Skeletal muscle tissue (tissue), 4 donors: ENCODE data around the gene TXNIP. TPM values are rescaled to one million over a fixed set of nuclear protein-coding genes. Genes with fewer than 3 reads are reported as not detected.

Experiments
- H3K27ac ChIP-seq: one replicate; pipeline ENCODE4 v1.7.0; 2013; ENCODE audit warnings: mild to moderate bottlenecking, low read depth, low read length, inconsistent platforms
- H3K27me3 ChIP-seq, 3 donors: one replicate each; pipeline ENCODE4 v1.7.0; 2013; ENCODE audit warnings: low read length in 3 of 3; ENCODE audit not compliant: control insufficient read depth in 3 of 3, insufficient read depth in 3 of 3
- H3K36me3 ChIP-seq, 3 donors: one replicate each; pipeline ENCODE4 v1.7.0; 2013; ENCODE audit warnings: low read length in 3 of 3; ENCODE audit not compliant: control insufficient read depth in 3 of 3, insufficient read depth in 3 of 3
- H3K4me1 ChIP-seq, 3 donors: one replicate each; pipeline ENCODE4 v1.7.0; 2013; ENCODE audit warnings: low read length in 3 of 3, mild to moderate bottlenecking in 3 of 3; ENCODE audit not compliant: control insufficient read depth in 3 of 3, insufficient read depth in 3 of 3
- H3K4me3 ChIP-seq, 3 donors: one replicate each; pipeline ENCODE4 v1.7.0; 2013; ENCODE audit warnings: low read length in 3 of 3
- H3K9ac ChIP-seq, 3 donors: one replicate each; pipeline ENCODE4 v1.7.0; 2013; ENCODE audit warnings: low read length in 3 of 3, mild to moderate bottlenecking in 3 of 3, moderate library complexity in 2 of 3, low read depth in 1 of 3
- H3K9me3 ChIP-seq, 3 donors: one replicate each; pipeline ENCODE4 v1.7.0; 2013; ENCODE audit warnings: low read length in 3 of 3; ENCODE audit not compliant: control insufficient read depth in 3 of 3
- total RNA-seq: library from RNA; depleted of rRNA; stranded (reverse); fragments of >200 nt; gene quantifications from one replicate; pipeline ENCODE4 v1.2.3, GENCODE V29; 2014
- donor health status: Osteomylitis.

The TXNIP gene
- total RNA-seq, 1 donor from 2014 or later: 536 TPM

- peaks cover 1 to 8% (median 3%) of the 10 kb centered on the region in 3 donors for H3K36me3 ChIP-seq
- H3K4me3 ChIP-seq: no peak overlapping the region
- no peak overlapping the region for H3K9ac ChIP-seq
- no peaks in the 10 kb centered on the region for H3K9me3 ChIP-seq
- no peaks in the 10 kb centered on the region for H3K27me3 ChIP-seq
- no peak overlapping the region for H3K27ac ChIP-seq
- H3K4me1 ChIP-seq: peaks cover 3 to 16% (median 5%) of the 10 kb centered on the region in 3 donors
Observed at GRCh38 chr1:146012703-146013558, 16.6 kb upstream of the TXNIP start.

- Histone ChIP-seq H3K36me3 (no peaks in the 10 kb centered on the region), H3K9ac (no peak overlapping the region), H3K27ac (no peak overlapping the region), H3K4me3 (no peak overlapping the region), H3K9me3 (no peaks in the 10 kb centered on the region), H3K4me1 (peaks cover 7 to 10% (median 8%) of the 10 kb centered on the region in 3 donors), H3K27me3 (no peaks in the 10 kb centered on the region)
Observed at GRCh38 chr1:146010126-146010738, 13.9 kb upstream of the TXNIP start.

- Histone ChIP-seq H3K9ac (peak overlapping the region in 1 of 3 donors; percentile 60), H3K27me3 (no peaks in the 10 kb centered on the region), H3K4me1 (peaks cover 4 to 10% (median 6%) of the 10 kb centered on the region in 3 donors), H3K4me3 (no peak overlapping the region), H3K27ac (peak overlapping the region; percentile 51), H3K9me3 (no peaks in the 10 kb centered on the region), H3K36me3 (no peaks in the 10 kb centered on the region)
Observed at GRCh38 chr1:146007489-146008133, 11.2 kb upstream of the TXNIP start.

GRCh38 chr1:146001709-146002108 lies 5.3 kb upstream of the TXNIP start:
- H3K4me1 ChIP-seq: peaks cover 20 to 32% (median 32%) of the 10 kb centered on the region in 3 donors
- no peak overlapping the region for H3K27ac ChIP-seq

GRCh38 chr1:145999321-146000024 lies 3.1 kb upstream of the TXNIP start:
- Histone ChIP-seq H3K9me3 (no peaks in the 10 kb centered on the region), H3K36me3 (peaks cover 17 to 19% (median 18%) of the 10 kb centered on the region in 3 donors), H3K4me3 (peak overlapping the region; percentile 61 to 93 (median 93)), H3K9ac (peak overlapping the region; percentile 66 to 74 (median 66)), H3K27ac (peak overlapping the region; percentile 99), H3K4me1 (peaks cover 20 to 34% (median 25%) of the 10 kb centered on the region in 3 donors), H3K27me3 (no peaks in the 10 kb centered on the region)

More at GRCh38 chr1:146001709-146002108, 5.3 kb upstream of the TXNIP start:
- H3K9ac ChIP-seq: no peak overlapping the region
- H3K9me3 ChIP-seq: no peaks in the 10 kb centered on the region
- H3K27me3 ChIP-seq: no peaks in the 10 kb centered on the region
- H3K36me3 ChIP-seq: no peaks in the 10 kb centered on the region
- H3K4me3 ChIP-seq: no peak overlapping the region

- H3K27ac ChIP-seq: peak overlapping the region; percentile 99
- no peaks in the 10 kb centered on the region for H3K27me3 ChIP-seq
- peaks cover 34 to 37% (median 35%) of the 10 kb centered on the region in 3 donors for H3K36me3 ChIP-seq
- no peaks in the 10 kb centered on the region for H3K9me3 ChIP-seq
- peak overlapping the region; percentile 88 to 93 (median 93) for H3K4me3 ChIP-seq
- H3K4me1 ChIP-seq: peaks cover 32 to 49% (median 35%) of the 10 kb centered on the region in 3 donors
- peak overlapping the region; percentile 88 to 95 (median 94) for H3K9ac ChIP-seq
Observed at GRCh38 chr1:145997718-145998023, 1.3 kb upstream of the TXNIP start.

GRCh38 chr1:145997016-145997717 lies 788 bp upstream of the TXNIP start:
- Histone ChIP-seq H3K9ac (peak overlapping the region; percentile 88 to 95 (median 94)), H3K9me3 (no peaks in the 10 kb centered on the region), H3K4me1 (peaks cover 37 to 53% (median 38%) of the 10 kb centered on the region in 3 donors), H3K27ac (peak overlapping the region; percentile 99), H3K4me3 (peak overlapping the region; percentile 88 to 93 (median 93)), H3K27me3 (no peaks in the 10 kb centered on the region), H3K36me3 (peaks cover 37 to 39% (median 39%) of the 10 kb centered on the region in 3 donors)

- Histone ChIP-seq H3K9ac (peak overlapping the region; percentile 94 to 97 (median 95)), H3K4me3 (peak overlapping the region; percentile 92 to 97 (median 93)), H3K9me3 (no peaks in the 10 kb centered on the region), H3K4me1 (peaks cover 38 to 50% (median 40%) of the 10 kb centered on the region in 3 donors), H3K36me3 (peaks cover 37 to 39% (median 39%) of the 10 kb centered on the region in 3 donors), H3K27me3 (no peaks in the 10 kb centered on the region), H3K27ac (peak overlapping the region; percentile 99)
Observed at GRCh38 chr1:145995964-145996432, 381 bp downstream of the TXNIP start.
